ENCODE results near the gene CCDC146. TPM values are rescaled to one million over a fixed set of nuclear protein-coding genes. Genes with fewer than 3 reads are reported as not detected.

CCDC146 gene
- total and polyA plus RNA-seq, 10 donors, result 4.1 to 21.3 (median 10.9) TPM

DNA sequence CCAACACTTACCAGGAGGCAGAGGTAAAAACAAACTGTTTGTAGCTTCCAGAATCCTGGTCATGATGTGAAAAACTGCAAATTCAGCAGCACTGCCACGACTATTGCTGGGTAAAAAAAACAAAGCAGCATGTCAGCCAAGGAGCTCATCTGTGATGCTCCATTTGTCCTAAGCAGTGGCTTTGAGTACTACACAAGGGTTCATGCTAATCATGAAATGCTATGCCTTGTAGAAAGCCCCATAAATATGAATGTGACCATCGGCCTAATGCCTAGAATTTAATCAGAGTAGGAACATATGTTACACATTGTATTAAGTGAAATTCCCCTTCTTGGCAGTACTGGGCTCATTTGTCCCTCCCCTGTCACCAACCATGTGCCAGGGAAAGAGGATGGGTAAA is 198.3 kb downstream of the CCDC146 start:
- Histone ChIP-seq H3K9me3 (no peaks in the 10 kb centered on the region), H3K27ac (no peak overlapping the region), H3K4me3 (no peak overlapping the region), H3K4me1 (peaks cover 0 to 9% (median 1%) of the 10 kb centered on the region in 6 donors), H3K27me3 (replicated peaks in 1 of 7) (no peaks in the 10 kb centered on the region), H3K36me3 (peaks cover 0 to 99% (median 24%) of the 10 kb centered on the region in 6 donors)
- WGBS, 5 donors, result 64 to 80% (median 75%) methylated on average over 2 of the region's 2 CpGs
- DNase-seq, result no peak
- intact Hi-C loops (cut with DNase I; ENCODE audit: low total_unique reads), result no loop called here
- TF ChIP-seq POLR2A (IDR thresholded peaks at IDR 0.05), result no peak
- TF ChIP-seq, protein P1, sequence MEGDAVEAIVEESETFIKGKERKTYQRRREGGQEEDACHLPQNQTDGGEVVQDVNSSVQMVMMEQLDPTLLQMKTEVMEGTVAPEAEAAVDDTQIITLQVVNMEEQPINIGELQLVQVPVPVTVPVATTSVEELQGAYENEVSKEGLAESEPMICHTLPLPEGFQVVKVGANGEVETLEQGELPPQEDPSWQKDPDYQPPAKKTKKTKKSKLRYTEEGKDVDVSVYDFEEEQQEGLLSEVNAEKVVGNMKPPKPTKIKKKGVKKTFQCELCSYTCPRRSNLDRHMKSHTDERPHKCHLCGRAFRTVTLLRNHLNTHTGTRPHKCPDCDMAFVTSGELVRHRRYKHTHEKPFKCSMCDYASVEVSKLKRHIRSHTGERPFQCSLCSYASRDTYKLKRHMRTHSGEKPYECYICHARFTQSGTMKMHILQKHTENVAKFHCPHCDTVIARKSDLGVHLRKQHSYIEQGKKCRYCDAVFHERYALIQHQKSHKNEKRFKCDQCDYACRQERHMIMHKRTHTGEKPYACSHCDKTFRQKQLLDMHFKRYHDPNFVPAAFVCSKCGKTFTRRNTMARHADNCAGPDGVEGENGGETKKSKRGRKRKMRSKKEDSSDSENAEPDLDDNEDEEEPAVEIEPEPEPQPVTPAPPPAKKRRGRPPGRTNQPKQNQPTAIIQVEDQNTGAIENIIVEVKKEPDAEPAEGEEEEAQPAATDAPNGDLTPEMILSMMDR (IDR thresholded peaks at IDR 0.05 in 8 of 11, conservative IDR thresholded peaks at IDR 0.05 in 3 of 11), result no peak
- TF ChIP-seq POLR2AphosphoS5 (IDR thresholded peaks at IDR 0.05), result no peak

DNA sequence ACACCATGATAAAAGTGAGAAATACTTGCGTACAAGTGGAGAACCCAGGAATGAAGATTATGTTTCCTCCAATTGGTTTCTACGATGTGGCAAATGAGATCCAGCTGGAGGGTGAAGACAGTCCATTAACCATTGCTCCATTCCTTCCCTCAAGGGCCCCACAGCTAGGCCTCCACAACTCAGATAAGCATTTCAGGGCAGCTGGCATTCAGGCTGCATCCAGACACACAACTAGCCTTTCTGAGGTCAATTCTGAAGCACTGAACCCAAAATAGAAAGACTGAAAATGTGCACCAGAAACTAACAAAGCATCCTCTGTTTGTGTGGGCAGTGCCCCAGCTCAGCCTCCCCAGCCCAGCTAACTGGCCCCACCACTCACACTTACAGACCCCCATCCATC is 198.9 kb downstream of the CCDC146 start:
- TF ChIP-seq POLR2AphosphoS5 (IDR thresholded peaks at IDR 0.05) (no peak), POLR2A (IDR thresholded peaks at IDR 0.05) (no peak)
- TF ChIP-seq, protein P1 (IDR thresholded peaks at IDR 0.05 in 8 of 11, conservative IDR thresholded peaks at IDR 0.05 in 3 of 11), result no peak
- 64 to 97% (median 91%) methylated on average over 2 of the region's 2 CpGs for WGBS, 5 donors
- Histone ChIP-seq H3K27me3 (replicated peaks in 1 of 7) (no peaks in the 10 kb centered on the region), H3K27ac (no peak overlapping the region), H3K9me3 (no peaks in the 10 kb centered on the region), H3K4me1 (peaks cover 0 to 12% (median 1%) of the 10 kb centered on the region in 6 donors), H3K4me3 (no peak overlapping the region), H3K36me3 (peaks cover 0 to 99% (median 27%) of the 10 kb centered on the region in 6 donors)
- intact Hi-C loops (cut with DNase I; ENCODE audit: low total_unique reads), result no loop called here
- DNase-seq, result no peak

DNA sequence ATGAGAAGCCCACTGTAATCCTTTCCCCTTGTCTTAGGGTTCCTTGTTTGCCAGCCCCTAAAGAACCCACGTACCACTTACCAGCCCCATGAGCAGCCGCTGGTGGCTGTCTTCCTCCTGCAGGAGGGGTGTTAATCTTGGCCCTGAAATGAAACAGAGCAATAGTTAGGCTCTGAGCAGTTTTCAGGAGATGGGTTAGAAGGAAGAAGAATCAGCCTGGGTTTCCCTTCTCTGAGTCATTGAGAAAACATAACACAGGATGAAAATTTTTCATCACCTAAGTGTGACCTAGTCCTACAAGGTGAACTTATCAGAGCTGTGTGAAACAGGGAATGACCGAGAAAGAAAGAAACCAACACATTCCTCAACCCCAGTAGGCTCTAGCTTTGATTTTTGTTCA is 203.7 kb downstream of the CCDC146 start:
- H3K27ac ChIP-seq, result peak overlapping the region in 1 of 8 donors; percentile 50
- 69 to 90% (median 74%) methylated on average over 3 of the region's 3 CpGs for WGBS, 5 donors
- intact Hi-C loops (cut with DNase I; ENCODE audit: low total_unique reads), result loop anchor here (5.0 kb wide), 1 partner anchor 79 kb away; no protein-coding TSS in a partner anchor
- H3K4me3 ChIP-seq, result no peak overlapping the region
- TF ChIP-seq POLR2A (IDR thresholded peaks at IDR 0.05), result no peak
- TF ChIP-seq, protein P1 (IDR thresholded peaks at IDR 0.05 in 8 of 11, conservative IDR thresholded peaks at IDR 0.05 in 3 of 11), result no peak
- no peak for TF ChIP-seq POLR2AphosphoS5 (IDR thresholded peaks at IDR 0.05)
- no peaks in the 10 kb centered on the region for H3K9me3 ChIP-seq
- no peaks in the 10 kb centered on the region for H3K27me3 ChIP-seq (replicated peaks in 1 of 7)
- DNase-seq, result no peak
- peaks cover 16 to 52% (median 43%) of the 10 kb centered on the region in 6 donors for H3K4me1 ChIP-seq
- H3K36me3 ChIP-seq, result peaks cover 0 to 76% (median 8%) of the 10 kb centered on the region in 6 donors

DNA sequence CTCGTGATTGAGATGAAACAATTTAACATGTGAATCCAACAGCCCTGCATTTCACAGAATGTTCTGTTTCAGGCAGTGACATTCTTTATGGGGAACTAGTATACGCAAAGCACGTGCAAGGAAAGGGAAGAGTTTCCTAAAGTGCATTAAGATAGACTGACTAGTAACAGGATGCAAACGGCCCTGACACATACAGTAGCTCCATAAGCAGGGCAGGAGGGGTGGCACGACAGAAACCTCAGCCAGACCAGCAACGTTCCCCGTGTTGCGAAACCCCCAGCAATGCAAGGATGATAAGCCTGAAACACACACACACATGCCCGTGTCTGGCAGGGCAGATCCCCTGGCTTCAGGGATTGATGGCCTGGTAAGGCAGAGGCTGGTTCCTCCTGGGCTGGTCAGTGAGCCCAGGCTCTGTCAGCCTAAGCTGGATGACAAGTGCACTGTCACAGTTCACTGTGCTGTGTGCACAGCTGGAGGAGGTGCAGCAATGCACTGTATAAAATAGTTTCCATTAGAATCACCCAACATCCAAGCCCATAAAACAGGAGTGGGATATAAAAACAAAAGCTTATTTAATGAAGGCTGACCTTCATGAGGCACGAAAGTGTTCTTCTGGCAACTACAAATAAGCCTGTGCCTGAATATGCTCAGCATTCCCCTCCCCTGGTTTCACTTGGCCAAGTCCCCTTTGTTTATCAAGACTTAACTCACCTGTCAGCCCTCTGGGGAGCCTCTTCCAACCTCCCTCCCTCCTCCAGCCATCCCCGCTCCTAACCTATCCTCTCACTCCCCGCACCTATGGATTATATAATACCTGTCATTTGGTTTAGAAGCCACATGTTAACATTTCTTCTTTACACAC is 204.9 kb downstream of the CCDC146 start:
- intact Hi-C loops (cut with DNase I; ENCODE audit: low total_unique reads), result loop anchor here (5.0 kb wide), 1 partner anchor 80 kb away; no protein-coding TSS in a partner anchor
- Histone ChIP-seq H3K9me3 (no peaks in the 10 kb centered on the region), H3K4me3 (no peak overlapping the region), H3K27ac (peak overlapping the region in 5 of 8 donors; percentile 16 to 56 (median 46)), H3K36me3 (peaks cover 0 to 65% (median 4%) of the 10 kb centered on the region in 6 donors), H3K4me1 (peaks cover 27 to 64% (median 54%) of the 10 kb centered on the region in 6 donors), H3K27me3 (replicated peaks in 1 of 7) (no peaks in the 10 kb centered on the region)
- no peak for DNase-seq
- TF ChIP-seq POLR2AphosphoS5 (IDR thresholded peaks at IDR 0.05) (peak in 2 of 3 donors; percentile 24 to 40), POLR2A (IDR thresholded peaks at IDR 0.05) (no peak)
- TF ChIP-seq, protein P1 (IDR thresholded peaks at IDR 0.05 in 8 of 11, conservative IDR thresholded peaks at IDR 0.05 in 3 of 11), result no peak
- 40 to 51% (median 50%) methylated on average over 12 of the region's 12 CpGs for WGBS, 5 donors

Measured in spleen (tissue), 11 donors.